GM12878 (cell line): ENCODE data around the gene GLOD5.

Source experiments
- CTCF ChIP-seq, 3 experiments: IDR thresholded peaks in 2 of 3; conservative IDR thresholded peaks in 1 of 3; 2 replicates each; pipeline ENCODE4 v1.5.1; 2011; ENCODE audit warnings: low read depth in 3 of 3, low read length in 3 of 3, mild to moderate bottlenecking in 3 of 3, control low read depth in 2 of 3, moderate library complexity in 2 of 3, inconsistent platforms in 1 of 3, mixed read lengths in 1 of 3; ENCODE audit not compliant: control insufficient read depth in 2 of 3, insufficient read depth in 1 of 3; ENCODE audit errors: extremely low read depth in 1 of 3
- GABPA ChIP-seq: IDR thresholded peaks from 2 replicates; pipeline ENCODE4 v1.6.1; 2014; ENCODE audit warnings: antibody characterized with exemption, low read depth, mild to moderate bottlenecking, inconsistent platforms
- POLR2A ChIP-seq: IDR thresholded peaks from 2 replicates; pipeline ENCODE4 v1.6.1; 2011; ENCODE audit warnings: low read depth, mild to moderate bottlenecking, low read length
- SRF ChIP-seq, 2 experiments: IDR thresholded peaks; 2 replicates each; pipeline ENCODE4 v1.6.1; 2011; ENCODE audit warnings: low read depth in 2 of 2, low read length in 2 of 2, mild to moderate bottlenecking in 1 of 2, moderate library complexity in 1 of 2

GRCh38 chrX:48792219-48792618 lies 30.7 kb downstream of the GLOD5 start:
- no peak for TF ChIP-seq SRF (IDR thresholded peaks at IDR 0.05; ENCODE audit: low read depth in 2 of 2, low read length in 2 of 2)
- TF ChIP-seq POLR2A, result no peak
- no peak for TF ChIP-seq GABPA
- no peak for TF ChIP-seq CTCF (IDR thresholded peaks at IDR 0.05 in 2 of 3, conservative IDR thresholded peaks at IDR 0.05 in 1 of 3; ENCODE audit: control insufficient read depth in 2 of 3, extremely low read depth in 1 of 3, insufficient read depth in 1 of 3, low read depth in 3 of 3, low read length in 3 of 3)
